ENCODE results near the gene ETHE1. TPM values are rescaled to one million over a fixed set of nuclear protein-coding genes. Genes with fewer than 3 reads are reported as not detected.

Gene ETHE1
- total RNA-seq, 4 donors from 2014 or later = 33.7 to 54.5 (median 41.9) TPM

- no peak for DNase-seq (ENCODE audit: low spot score in 2 of 2)
- H3K4me3 ChIP-seq = no peak overlapping the region
- H3K4me1 ChIP-seq = no peaks in the 10 kb centered on the region
- no peak overlapping the region for H3K27ac ChIP-seq
- H3K36me3 ChIP-seq = peaks cover 0 to 70% (median 5%) of the 10 kb centered on the region in 3 donors
- H3K27me3 ChIP-seq = no peaks in the 10 kb centered on the region
- TF ChIP-seq EP300 (IDR thresholded peaks at IDR 0.05) = no peak
- TF ChIP-seq CTCF (IDR thresholded peaks at IDR 0.05) = no peak
- no peak for TF ChIP-seq POLR2A (IDR thresholded peaks at IDR 0.05)
- 88 to 98% methylated on average over 5 of the region's 5 CpGs for WGBS, 2 donors
- no peaks in the 10 kb centered on the region for H3K9me3 ChIP-seq
Observed at GRCh38 chr19:43511324-43511723, 15.7 kb downstream of the ETHE1 start.

GRCh38 chr19:43510713-43511112, 16.3 kb downstream of the ETHE1 start:
- Histone ChIP-seq H3K27ac (no peak overlapping the region), H3K4me3 (no peak overlapping the region), H3K36me3 (peaks cover 0 to 73% (median 5%) of the 10 kb centered on the region in 3 donors), H3K27me3 (no peaks in the 10 kb centered on the region), H3K9me3 (no peaks in the 10 kb centered on the region), H3K4me1 (no peaks in the 10 kb centered on the region)
- 95% methylated on average over 7 to 9 of the region's 9 CpGs for WGBS, 2 donors
- no peak for TF ChIP-seq EP300 (IDR thresholded peaks at IDR 0.05)
- TF ChIP-seq POLR2A (IDR thresholded peaks at IDR 0.05) = no peak
- TF ChIP-seq CTCF (IDR thresholded peaks at IDR 0.05) = no peak
- no peak for DNase-seq (ENCODE audit: low spot score in 2 of 2)

GRCh38 chr19:43507880-43508279, 19.1 kb downstream of the ETHE1 start:
- H3K27me3 ChIP-seq = no peaks in the 10 kb centered on the region
- H3K36me3 ChIP-seq = peaks cover 0 to 53% (median 5%) of the 10 kb centered on the region in 3 donors
- peaks cover 0 to 17% (median 10%) of the 10 kb centered on the region in 4 donors for H3K4me1 ChIP-seq
- no peak overlapping the region for H3K4me3 ChIP-seq
- no peak for DNase-seq (ENCODE audit: low spot score in 2 of 2)
- 6 to 66% methylated on average over 2 of the region's 2 CpGs for WGBS, 2 donors
- peak overlapping the region in 1 of 4 donors; percentile 30 for H3K27ac ChIP-seq
- TF ChIP-seq CTCF (IDR thresholded peaks at IDR 0.05) (no peak), POLR2A (IDR thresholded peaks at IDR 0.05) (no peak), EP300 (IDR thresholded peaks at IDR 0.05) (no peak)
- no peaks in the 10 kb centered on the region for H3K9me3 ChIP-seq

- Histone ChIP-seq H3K27me3 (no peaks in the 10 kb centered on the region), H3K9me3 (no peaks in the 10 kb centered on the region), H3K4me1 (peaks cover 0 to 30% (median 12%) of the 10 kb centered on the region in 4 donors), H3K36me3 (peaks cover 0 to 51% (median 8%) of the 10 kb centered on the region in 3 donors), H3K4me3 (no peak overlapping the region), H3K27ac (no peak overlapping the region)
- no peak for DNase-seq (ENCODE audit: low spot score in 2 of 2)
- 89% methylated on average over 5 of the region's 5 CpGs for WGBS, 2 donors
- TF ChIP-seq POLR2A (IDR thresholded peaks at IDR 0.05) (no peak), CTCF (IDR thresholded peaks at IDR 0.05) (no peak), EP300 (IDR thresholded peaks at IDR 0.05) (no peak)
Observed at GRCh38 chr19:43506629-43507028, 20.4 kb downstream of the ETHE1 start.

GRCh38 chr19:43505941-43506340, 21.1 kb downstream of the ETHE1 start:
- Histone ChIP-seq H3K36me3 (peaks cover 0 to 50% (median 9%) of the 10 kb centered on the region in 3 donors), H3K4me1 (peaks cover 0 to 32% (median 12%) of the 10 kb centered on the region in 4 donors), H3K4me3 (no peak overlapping the region), H3K27me3 (no peaks in the 10 kb centered on the region), H3K27ac (no peak overlapping the region), H3K9me3 (no peaks in the 10 kb centered on the region)
- no peak for DNase-seq (ENCODE audit: low spot score in 2 of 2)
- no peak for TF ChIP-seq CTCF (IDR thresholded peaks at IDR 0.05)
- TF ChIP-seq POLR2A (IDR thresholded peaks at IDR 0.05) = no peak
- no peak for TF ChIP-seq EP300 (IDR thresholded peaks at IDR 0.05)
- 94% methylated on average over 5 of the region's 5 CpGs for whole genome bisulfite sequencing, 2 donors
